ENCODE measurements around the gene CSMD2.

DNA sequence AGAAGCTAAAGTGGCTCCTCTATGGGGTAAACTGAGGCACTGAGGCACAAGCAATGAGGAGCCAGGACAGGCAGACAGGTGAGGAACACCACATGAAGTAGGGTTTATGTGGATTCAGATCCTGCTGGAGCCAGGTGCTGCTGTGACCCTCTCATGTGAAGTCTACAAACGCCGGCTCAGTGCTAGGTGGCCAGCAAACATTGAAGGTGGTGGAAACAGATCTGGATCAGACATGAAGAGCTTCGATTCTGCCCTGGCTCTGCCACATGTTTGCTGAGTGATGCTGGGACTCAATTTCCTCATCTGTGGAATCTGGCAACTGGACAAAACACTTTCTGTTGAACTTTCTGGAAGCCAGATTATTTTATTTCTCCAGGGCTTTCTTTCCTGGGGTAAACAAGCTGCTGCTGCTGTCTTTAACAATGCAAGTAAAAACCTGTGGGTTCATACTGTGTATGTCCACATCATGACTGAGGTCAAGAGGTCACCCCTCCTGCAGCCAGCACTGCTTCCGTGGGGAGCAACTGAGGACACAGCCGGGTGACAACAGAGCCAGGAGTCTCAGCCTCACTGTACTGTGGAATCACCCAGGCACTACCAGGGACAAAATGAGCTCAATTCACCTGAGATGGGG lies 267.8 kb downstream of the CSMD2 start:
- TF ChIP-seq CTCF (IDR thresholded peaks at IDR 0.05) (no peak), POLR2A (IDR thresholded peaks at IDR 0.05) (no peak)
